DMS53 (cell line): ENCODE data around the gene TGFBI.

ENCODE experiments used
- DNase-seq: peaks from one replicate; lab custom pipeline; 2025; lab: John Stamatoyannopoulos, UW

TGFBI gene

DNA sequence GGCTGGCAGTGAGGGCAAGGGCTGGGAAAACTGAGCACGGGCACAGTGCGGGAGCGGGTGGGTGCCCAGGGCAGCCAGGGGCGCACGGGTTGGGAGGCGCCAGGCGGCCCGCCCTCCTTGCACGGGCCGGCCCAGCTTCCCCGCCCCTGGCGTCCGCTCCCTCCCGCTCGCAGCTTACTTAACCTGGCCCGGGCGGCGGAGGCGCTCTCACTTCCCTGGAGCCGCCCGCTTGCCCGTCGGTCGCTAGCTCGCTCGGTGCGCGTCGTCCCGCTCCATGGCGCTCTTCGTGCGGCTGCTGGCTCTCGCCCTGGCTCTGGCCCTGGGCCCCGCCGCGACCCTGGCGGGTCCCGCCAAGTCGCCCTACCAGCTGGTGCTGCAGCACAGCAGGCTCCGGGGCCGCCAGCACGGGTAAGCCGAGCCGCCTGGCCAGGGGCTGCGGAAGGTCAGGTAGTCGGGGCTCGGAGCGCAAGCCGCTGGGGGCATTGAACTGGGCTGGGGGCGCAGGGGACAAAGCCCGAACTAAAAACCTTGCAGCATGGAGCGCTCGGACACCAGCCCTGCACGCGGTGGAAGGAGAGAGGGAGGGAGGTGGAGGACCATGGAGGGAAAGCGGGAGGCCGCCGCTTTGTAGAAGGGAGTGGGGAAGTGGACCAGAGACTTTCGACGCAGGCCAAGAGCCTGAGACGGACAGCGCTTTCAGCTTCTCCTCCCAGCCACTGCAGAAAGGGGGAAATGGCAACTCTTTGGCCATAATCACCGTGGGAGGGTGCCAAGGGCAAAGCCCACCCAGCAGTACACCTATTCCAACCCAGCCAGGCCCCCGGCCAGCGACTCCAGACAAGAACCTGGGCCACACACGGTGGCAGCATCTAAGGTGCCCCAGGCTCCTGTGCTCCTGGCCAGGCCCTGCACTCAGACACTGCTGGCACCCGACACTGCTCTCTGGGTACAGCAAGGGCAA, at the start of gene TGFBI:
Gene TGFBI (plus strand): TSS at position 207 of the 961 bp plus-strand sequence. CDS start 68 bp downstream, at position 275.
- peak; percentile 82 for DNase-seq

DNA sequence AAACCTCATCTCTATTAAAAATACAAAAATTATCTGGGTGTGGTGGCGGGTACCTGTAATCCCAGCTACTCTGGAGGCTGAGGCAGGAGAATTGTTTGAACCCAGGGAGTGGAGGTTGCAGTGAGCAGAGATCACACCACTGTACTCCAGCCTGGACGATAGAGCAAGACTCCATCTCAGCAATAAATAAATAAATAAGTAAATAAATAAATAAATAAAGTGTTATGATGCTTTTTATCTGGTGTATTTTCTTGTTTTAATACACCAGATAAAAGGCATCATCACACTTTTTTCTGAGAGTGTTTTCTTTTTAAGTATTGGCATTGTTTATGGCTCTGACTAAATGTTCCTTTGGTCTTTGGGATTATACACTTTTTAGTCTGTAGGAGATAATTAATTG, 49.8 kb upstream of the TGFBI start:
- DNase-seq, result no peak

DNA sequence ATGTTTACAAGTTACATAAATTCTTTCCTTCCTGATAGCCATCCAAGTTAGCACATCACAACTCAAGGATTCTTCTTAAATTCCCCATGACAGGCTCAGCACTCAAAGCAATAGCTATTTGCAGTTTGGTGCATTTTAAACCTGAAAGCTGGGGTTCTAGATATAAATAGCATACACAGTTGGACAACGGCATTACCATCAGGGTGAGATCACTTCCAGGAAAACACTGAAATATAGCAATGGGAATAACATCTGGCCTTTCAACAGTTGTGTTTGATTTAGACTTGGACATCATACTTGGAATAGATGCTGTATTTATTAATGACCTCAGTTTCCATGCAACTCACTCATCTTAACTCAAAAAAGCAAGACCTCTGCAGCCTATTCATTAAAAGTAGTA, 49.3 kb upstream of the TGFBI start:
- no peak for DNase-seq

DNA sequence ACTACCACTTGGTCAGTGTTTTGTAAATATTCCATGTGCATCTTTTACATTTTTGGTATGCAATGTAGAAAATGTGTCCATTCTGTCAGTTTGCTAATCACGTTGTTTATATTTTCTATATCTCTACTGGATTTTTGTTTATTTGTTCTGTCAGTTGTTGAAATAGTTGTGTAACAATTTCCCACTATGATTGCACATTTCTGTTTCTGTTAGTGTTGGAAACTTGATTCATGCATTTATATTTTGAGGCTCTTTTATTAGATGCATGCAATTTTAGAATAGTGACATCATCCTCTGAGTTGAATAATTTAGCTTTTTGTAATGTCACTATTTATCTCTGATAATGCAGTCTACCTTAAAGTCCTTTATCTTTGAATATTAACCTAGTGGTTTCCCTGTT, 48.2 kb upstream of the TGFBI start:
- DNase-seq, result no peak

DNA sequence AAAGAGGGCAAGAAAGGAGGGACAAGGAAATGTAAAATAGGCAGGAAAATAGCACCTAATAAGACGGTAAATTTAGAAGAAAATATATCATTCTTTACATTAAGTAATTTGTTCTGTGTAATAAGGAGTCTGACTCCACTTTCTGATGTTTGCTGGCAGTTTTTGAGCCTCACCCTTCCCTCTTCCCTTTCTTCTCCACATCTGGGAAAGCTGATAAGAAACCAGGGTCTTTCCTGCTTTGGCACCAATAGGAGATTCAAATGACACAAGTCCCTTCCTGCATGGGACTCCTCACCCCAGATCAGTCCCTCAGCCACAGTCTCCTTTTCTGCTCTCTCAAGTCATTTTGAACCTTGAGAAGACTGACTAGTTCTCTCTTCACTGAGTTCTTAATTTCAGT, 42.8 kb upstream of the TGFBI start:
- no peak for DNase-seq

DNA sequence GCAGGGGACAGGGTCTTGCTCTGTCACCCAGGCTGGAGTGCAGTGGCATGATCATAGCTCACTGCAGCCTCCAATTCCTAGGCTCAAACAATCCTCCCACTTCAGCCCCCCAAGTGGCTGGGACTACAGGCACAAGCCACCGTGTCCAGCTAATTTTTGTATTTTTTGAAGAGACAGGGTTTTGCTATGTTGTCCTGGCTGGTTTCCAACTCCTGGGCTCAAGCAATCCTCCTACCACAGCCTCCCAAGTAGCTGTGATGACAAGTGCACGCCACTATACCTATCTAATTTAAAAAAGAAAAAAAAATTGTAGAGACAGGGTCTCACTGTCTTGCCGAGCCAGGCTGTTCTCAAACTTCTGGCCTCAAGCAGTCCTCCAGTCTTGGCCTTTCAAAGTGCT, 42.4 kb upstream of the TGFBI start:
- no peak for DNase-seq

DNA sequence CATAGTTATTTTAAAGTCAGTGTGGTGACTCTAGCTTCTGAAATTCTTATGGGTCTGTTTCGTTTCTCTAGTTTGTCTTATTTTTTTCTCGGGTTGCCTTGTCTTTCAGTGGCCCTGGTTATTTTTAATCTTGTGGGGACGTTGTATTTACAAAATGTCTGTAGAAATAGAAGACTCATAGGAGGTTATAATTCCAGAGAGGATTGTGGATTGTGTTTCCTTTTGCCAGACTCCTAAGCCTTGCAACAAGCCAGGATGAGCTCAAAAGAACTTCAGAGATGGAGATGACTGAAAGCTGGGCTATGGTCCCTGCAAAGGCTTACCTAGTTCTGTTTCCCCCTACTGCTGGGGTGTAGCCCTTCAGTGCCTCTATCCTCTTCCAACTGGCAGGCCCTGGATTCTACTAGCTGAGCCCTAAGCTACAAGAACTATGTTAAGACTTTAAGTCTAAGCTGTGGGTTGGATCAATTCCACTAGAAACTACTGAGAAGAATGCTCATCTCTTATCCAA, 41.8 kb upstream of the TGFBI start:
- DNase-seq, result no peak

DNA sequence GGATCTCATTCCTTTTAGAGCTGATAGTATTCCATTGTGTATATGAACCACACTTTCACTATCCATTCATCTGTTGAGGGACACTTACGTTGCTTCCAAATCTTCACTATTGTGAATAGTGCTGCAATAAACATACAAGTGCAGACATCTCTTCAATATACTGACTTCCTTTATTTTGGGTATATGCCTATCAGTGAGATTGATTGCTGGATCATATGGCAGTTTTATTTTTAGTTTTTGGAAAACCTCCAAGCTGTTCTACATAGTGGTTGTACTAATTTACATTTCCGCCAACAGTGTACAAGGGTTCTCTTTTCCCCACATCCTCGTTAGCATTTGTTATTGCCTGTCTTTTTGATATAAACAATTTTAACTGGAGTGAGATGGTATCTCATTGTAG, 40.2 kb upstream of the TGFBI start:
- no peak for DNase-seq

DNA sequence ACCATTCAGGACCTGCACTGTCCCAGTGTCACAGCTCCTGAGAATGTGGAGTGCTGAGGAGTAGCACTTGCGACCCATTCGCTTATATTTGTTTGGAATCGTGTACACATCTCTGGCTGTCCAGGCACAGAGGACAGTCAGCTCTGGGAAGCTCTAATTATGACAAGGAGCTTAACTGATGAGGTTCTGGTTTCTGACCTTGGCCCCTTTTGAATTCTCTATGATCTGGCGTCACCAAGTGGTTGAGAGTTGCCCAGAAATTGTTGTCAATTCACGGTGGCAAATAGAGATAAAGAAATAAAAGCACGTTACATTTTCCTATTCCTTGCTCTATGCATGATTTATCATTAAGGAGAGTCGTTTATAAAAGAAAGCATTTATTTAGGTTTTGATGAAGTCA, 39.1 kb upstream of the TGFBI start:
- DNase-seq, result no peak

DNA sequence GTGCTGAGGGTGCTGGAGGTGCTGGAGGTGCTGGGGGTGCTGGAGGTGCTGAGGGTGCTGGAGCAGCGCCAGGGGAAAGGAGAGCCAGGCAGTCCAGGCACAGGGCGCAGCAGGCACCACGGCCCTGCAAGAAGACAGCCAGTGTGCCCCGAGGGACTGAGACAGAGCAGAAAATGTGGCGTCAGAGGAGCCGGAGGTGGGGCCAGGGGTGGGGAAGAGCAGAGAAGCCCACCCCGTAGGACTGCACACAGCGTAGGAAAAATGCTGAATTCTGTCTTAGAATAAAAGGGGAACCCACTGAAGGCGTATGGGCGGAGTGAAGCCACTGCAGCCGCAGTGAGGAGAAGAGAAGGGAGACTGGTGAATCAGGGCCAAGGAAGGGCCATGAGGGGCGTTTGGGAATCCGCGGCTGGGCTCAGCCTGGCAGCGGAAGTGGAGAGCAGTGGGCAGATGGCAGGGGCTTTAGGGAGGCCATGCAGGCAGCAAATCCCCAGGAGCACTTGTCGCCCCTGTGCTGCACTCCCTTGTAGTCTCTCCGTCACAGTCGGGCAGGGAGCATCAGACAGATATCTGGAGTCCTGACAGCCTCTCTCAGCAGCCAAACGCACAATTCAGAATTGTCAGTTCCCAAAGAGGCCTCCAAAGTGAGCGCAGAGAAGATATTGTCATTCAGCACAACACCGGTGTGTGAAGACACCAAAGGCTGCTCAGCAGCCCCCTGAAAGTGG, 38.1 kb upstream of the TGFBI start:
- DNase-seq, result no peak

DNA sequence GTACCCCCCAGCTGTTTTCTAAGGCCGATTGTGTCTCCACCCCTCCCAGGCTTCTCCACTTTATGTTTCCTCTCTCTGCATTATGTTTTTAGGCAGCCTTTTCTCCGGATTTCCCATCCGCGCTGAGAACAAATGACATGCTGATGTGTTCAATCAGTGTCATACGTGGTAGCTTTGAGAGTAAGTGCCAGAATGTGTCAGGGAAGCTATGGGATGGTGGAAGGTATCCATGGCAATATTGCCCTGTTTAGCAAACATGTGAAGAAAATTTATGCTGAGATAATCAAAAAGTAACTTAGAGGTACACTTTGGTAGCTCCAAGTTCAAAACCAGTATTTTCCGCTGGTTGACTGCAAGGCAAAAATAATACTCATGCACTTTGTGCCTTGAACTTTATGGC, 37.4 kb upstream of the TGFBI start:
- no peak for DNase-seq

DNA sequence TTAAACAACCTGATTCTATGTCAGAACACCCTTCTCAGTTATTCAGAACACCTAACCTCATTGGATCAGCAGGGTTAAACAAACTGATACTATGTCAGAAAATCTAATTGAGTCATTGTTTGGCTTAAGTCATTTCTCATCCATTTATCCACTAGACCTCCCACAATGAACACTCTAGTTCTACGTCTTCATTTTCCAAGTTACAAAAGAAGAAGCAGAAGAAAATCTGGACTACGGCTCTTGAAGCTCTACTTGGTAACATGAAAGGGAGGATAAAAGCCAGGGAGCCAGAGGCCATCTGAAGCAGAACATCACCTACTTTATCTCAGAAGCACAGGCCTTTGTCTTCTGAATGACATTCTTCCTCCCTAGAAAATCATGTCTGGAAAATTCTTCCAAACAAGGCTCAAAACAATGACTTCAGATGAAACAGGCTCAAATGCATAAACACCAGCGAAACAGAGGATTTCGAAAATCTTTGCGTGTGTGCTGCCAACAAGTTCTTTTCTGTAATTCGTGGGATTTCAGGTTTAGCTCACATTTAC, 35.4 kb upstream of the TGFBI start:
- DNase-seq, result no peak

DNA sequence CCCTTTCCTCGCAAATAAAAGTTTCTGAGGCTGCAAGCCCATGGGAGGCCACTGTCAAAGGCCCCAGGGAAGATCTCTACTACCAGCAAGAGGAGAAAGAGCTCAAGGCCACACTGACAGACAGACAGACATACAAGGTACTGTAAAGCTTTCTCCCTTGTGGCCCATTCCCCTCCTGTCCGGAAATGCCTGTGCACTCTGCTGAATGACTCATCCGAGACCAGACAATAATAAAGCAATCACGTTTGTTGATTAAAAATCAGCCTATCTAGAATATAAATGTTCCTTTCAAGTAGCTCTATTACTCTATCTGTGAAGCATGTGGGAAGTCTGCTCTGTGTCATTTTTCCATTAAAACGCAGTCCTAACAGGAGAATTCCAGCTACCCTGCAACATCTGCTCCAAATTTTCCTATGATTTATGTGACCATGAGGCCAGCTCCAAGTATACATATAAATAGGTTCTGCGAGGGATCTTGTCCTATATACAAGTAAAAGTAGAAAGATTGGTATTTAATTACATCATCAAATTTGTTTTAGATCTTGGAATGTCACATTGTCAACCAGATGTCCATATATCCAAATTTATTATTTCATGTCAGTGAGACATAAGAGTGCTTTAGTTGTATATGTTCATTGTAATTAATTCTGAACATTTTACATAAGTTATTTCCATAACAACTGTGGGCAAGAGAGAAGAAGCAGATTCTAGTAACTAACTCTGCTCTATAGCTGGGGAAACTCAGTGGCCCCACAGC, 34.7 kb upstream of the TGFBI start:
- no peak for DNase-seq

DNA sequence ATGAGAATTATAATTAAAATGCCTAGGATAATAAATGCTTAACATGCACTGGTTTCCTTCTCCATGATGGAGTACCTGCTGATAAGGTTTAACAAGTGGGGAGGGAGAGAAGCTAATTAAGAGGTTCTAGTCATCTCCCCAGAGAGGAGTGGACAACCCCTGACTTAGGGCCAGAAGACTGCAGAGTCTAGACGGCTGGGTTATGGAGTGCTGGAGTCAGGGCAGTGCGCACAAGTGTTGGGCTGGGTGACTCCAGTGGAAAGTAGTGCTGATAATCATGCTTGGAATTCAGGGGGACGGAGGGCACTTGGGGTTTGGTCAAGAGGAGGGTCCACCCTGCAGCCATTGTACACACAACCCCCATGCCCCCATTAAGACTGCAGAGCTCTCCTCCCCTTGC, 32.8 kb upstream of the TGFBI start:
- DNase-seq, result no peak

DNA sequence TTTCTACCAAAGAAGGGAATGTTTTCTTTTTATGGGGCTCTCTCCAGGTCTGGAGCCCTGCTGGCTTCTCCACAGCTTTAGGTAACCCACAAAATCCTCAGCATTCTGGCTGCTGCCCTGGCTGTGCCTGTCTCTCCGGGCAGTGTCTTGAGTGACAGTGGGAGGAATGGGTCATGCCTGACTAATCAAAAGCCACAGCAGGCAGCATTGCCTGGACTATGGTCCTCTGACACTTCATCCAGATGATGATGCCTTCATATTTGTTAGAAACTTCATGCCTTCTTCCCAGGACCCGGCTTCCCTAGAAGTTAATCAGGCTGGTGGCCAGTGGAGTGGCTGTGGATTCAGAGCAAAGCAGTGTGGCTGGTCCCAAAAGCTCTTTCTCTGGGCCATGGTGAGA, 32.2 kb upstream of the TGFBI start:
- DNase-seq, result no peak

DNA sequence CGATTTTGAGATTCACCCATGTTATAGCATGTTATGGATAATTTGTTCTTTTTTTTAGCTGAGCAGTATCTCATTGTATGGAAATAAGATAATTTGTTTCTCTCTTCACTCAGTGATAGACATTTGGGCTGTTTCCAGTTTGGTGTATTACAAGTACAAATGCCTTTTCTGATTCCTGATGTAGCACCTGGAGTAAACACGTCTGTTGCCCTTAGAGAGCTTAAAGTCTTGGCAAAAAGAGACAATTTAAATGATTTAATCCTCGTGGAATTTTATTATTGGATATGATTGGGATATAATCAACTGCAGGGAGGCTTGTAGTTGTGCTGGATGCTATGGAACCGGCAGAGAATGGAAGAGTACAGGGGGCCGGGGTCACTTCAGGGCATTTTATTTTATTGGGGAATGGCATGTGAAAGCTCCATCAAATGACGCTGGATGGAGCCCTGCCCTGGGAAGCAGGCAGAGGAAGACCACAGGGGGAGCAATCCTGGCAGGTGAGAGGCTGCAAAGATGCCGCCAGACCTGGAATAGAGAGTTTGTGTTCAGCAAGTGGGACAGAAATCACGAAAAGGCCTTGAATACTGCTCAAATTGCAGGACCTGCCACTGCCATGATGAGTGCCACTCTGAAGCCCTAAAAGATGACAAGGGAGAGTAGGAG, 31.0 kb upstream of the TGFBI start:
- DNase-seq, result no peak

DNA sequence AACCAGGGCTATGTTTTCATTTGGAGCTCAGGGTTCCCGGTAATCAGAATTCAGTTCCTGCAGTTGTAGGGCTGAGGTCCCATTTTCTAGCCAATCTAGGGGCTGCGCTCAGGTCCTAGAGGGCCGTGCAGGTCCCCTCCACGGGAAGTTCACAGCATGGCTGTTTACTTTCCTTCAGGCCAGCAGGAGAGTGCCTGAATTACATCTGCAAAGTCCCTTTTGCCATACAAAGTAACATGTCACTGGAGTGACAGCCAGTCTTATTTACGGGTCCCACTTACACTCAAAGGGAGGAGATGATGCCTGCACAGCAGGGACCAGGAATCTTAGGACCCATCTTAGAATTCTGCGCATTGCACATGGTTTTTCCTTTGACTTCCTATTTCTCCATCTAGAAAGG, 29.9 kb upstream of the TGFBI start:
- no peak for DNase-seq

DNA sequence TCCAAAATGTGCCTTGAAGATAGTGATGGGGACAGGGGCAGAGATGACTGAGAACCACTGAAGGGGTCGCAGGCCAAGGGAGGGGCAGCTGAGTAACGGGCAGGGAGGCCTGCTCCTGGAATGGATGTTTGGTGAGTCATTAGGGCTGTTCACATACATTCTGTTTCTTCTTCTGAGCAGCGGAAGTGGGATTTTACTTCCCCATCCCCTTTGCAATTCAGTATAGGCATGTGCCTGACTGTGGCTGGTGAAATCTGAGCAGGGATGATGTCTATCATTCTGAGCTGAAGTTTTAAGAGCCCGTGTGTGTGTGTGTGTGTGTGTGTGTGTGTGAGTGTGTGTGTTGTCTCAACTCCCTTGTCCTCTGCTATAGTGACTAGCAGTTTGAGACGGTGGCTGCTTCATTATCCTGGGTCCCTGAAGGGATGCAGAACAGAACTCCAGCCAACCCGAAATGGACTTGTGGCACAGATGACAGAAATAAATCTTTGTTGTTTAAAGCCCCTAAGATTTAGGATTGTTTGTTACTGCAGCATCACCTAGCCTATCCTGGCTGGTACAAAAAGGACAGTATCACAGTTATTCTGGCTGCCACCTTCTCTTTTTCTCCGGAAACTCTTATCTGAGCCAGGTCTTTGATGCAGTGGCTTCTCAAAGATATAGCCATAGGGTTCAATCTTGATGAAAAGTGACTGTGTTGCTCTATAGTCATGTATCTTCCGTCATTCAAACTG, 29.2 kb upstream of the TGFBI start:
- DNase-seq, result no peak

DNA sequence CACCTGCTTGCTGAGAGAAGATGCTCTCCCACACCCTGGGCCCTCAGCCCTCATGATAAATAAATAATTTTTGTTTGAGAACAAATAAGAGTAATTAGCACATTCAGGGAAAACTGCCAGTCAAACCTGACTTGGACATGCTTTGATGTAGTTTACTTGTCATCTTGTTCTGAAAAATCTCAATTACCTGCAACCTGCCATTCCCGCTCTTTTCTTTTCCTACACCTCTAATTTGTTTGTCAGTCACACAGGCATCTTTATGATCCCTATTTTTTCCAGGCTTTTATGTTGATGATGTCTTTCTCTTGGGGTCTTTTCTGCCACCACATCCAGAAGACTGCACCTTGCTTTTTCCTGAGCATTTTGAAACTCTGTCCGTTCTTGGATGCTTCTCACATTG, 28.6 kb upstream of the TGFBI start:
- DNase-seq, result no peak

DNA sequence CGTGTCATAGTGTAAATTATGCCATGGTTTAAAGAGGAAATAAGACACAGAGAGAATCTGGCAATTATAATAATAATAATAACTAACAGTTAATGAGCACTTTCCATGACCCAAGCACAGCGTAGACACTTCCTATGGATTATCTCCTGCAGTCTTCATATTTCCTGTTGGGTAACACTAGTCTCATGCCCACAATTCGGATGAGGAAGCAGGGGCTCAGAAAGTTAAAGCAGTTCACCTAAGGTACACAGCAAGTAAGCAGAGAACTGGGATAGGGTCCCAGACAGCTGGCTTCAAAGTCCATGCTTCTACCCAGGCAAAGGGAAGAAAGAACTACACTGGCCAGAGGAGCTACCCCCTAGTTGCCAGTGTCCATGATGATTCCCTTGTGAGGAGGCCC, 27.9 kb upstream of the TGFBI start:
- DNase-seq, result no peak

DNA sequence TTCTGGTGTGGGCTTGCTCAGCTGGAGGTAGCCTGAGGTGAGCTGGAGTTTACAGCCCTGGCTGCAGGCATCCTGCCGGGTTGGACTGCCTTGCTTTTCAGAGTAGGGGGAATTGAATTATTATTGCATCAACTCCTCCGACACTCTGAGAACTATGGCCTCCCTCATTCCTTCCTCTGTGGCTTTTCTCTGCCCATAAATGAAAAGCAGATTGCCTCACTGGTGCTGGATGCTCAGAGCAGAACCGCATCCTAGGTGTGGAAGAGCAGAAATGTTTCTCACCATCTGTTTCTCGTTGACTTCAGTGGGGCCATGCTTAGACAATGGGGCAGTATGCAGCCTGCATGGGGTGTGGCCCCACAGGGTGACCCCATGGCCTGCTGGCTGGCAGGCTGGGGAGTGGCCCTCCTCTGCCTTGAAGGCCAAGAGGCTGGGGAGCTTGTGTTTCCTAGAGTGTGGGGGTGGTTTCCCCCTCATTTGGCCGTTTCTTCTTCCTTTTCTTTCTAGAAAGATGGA, 27.3 kb upstream of the TGFBI start:
- DNase-seq, result no peak
